ENCODE data around the gene NUTM2B.
"Not testable (repeated sequence)": the region's sequence is repeated elsewhere in the genome, so short reads cannot be mapped to it uniquely, and the experiment has no call there.

NUTM2B gene

DNA sequence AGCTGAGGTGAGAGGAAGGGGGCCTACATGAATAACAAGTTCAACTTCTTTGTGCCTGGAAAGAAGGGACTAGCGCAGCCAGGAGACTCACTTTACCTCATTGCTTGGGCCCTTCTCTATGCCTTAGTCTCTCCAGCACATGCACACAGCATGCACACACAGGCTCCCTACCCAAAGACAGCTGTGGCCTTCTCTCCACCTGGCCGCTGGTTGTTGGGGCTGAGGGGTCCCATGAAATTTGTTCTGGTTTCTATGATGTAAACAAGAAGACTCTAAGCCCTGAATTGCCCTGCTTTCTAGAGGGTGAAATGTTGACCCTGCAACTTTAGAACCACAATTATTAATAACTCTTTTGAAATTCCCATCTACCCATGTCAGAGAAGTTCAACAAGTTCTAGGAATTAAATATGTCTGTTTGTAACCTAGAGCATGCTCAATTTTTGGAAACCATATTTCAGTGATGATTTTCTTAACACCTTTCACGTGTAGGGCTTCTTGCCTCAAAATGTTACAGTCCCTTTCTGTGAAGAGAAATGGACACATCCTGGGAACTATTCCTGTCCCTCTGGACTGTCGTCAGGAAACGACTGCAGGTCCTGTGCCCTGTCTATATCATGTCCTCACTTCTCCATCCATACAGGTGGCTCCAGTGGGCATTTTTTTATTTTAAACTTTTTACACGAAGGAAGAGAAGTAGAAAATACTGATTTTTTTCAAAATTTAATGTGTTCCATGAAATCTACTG, 15.4 kb upstream of the NUTM2B start:
- H3K4me1 ChIP-seq; H3K4me3 ChIP-seq (ENCODE audit: low read depth, low read length); H3K9ac ChIP-seq: not testable (repeated sequence)

GRCh38 chr10:79688798-79689197, 14.2 kb upstream of the NUTM2B start:
- not testable (repeated sequence) for H3K27me3 ChIP-seq (ENCODE audit: control insufficient read depth, insufficient read depth, low read length); H3K9me3 ChIP-seq (ENCODE audit: control insufficient read depth, low read length); H3K4me2 ChIP-seq (ENCODE audit: low read length); H3K27ac ChIP-seq; H2AFZ ChIP-seq; H3K36me3 ChIP-seq (ENCODE audit: control insufficient read depth, insufficient read depth, low read length); H3K9ac ChIP-seq; H3K4me3 ChIP-seq (ENCODE audit: low read depth, low read length); H3K4me1 ChIP-seq; H3K79me2 ChIP-seq

More for the DNA sequence above, 15.4 kb upstream of the NUTM2B start:
- H3K9me3 ChIP-seq (ENCODE audit: control insufficient read depth, low read length); H3K4me2 ChIP-seq (ENCODE audit: low read length); H2AFZ ChIP-seq; H3K27me3 ChIP-seq (ENCODE audit: control insufficient read depth, insufficient read depth, low read length); H3K27ac ChIP-seq; H3K36me3 ChIP-seq (ENCODE audit: control insufficient read depth, insufficient read depth, low read length); H3K79me2 ChIP-seq: not testable (repeated sequence)

DNA sequence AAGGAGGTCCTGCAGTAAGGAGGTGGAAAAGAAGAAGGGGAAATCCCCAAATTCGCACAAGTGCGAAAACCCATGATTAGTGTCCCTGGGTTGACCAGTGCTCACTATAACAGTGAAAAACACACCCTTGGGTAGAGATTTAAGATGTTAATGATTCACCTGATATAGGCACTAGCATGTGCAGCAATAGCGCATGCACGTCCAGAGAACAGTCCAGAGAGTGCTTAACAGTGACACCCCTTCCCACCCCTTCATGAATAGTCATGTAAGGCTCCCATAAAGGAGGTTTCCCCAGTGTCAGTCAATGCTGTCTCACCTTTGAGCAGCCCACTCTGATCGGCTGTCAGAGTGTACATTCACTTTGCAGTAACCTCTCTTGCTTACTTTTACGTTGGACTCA, 6.4 kb upstream of the NUTM2B start:
- H2AFZ ChIP-seq; H3K9me3 ChIP-seq (ENCODE audit: control insufficient read depth, low read length); H3K9ac ChIP-seq: not testable (repeated sequence)

GRCh38 chr10:79697141-79697540, 5.9 kb upstream of the NUTM2B start:
- not testable (repeated sequence) for H3K36me3 ChIP-seq (ENCODE audit: control insufficient read depth, insufficient read depth, low read length); H3K4me2 ChIP-seq (ENCODE audit: low read length); H2AFZ ChIP-seq

More for the DNA sequence above, 6.4 kb upstream of the NUTM2B start:
- not testable (repeated sequence) for H3K36me3 ChIP-seq (ENCODE audit: control insufficient read depth, insufficient read depth, low read length); H3K27me3 ChIP-seq (ENCODE audit: control insufficient read depth, insufficient read depth, low read length); H3K4me1 ChIP-seq; H3K4me3 ChIP-seq (ENCODE audit: low read depth, low read length); H3K79me2 ChIP-seq; H3K27ac ChIP-seq; H3K4me2 ChIP-seq (ENCODE audit: low read length)

GRCh38 chr10:79700381-79700944, 2.6 kb upstream of the NUTM2B start:
- not testable (repeated sequence) for H3K36me3 ChIP-seq (ENCODE audit: control insufficient read depth, insufficient read depth, low read length); H3K27ac ChIP-seq; H3K4me2 ChIP-seq (ENCODE audit: low read length); H3K79me2 ChIP-seq; H3K4me3 ChIP-seq (ENCODE audit: low read depth, low read length); H2AFZ ChIP-seq; H3K9ac ChIP-seq; H3K9me3 ChIP-seq (ENCODE audit: control insufficient read depth, low read length); H3K4me1 ChIP-seq; H3K27me3 ChIP-seq (ENCODE audit: control insufficient read depth, insufficient read depth, low read length)

More at GRCh38 chr10:79697141-79697540, 5.9 kb upstream of the NUTM2B start:
- H3K9me3 ChIP-seq (ENCODE audit: control insufficient read depth, low read length); H3K4me3 ChIP-seq (ENCODE audit: low read depth, low read length); H3K79me2 ChIP-seq; H3K27ac ChIP-seq; H3K4me1 ChIP-seq; H3K9ac ChIP-seq; H3K27me3 ChIP-seq (ENCODE audit: control insufficient read depth, insufficient read depth, low read length): not testable (repeated sequence)

- H2AFZ ChIP-seq; H3K9me3 ChIP-seq (ENCODE audit: control insufficient read depth, low read length); H3K4me1 ChIP-seq; H3K4me3 ChIP-seq (ENCODE audit: low read depth, low read length); H3K9ac ChIP-seq; H3K4me2 ChIP-seq (ENCODE audit: low read length); H3K27ac ChIP-seq; H3K79me2 ChIP-seq; H3K27me3 ChIP-seq (ENCODE audit: control insufficient read depth, insufficient read depth, low read length); H3K36me3 ChIP-seq (ENCODE audit: control insufficient read depth, insufficient read depth, low read length): not testable (repeated sequence)
These were observed 4.0 kb downstream of the NUTM2B start for GRCh38 chr10:79707017-79707416.

DNA sequence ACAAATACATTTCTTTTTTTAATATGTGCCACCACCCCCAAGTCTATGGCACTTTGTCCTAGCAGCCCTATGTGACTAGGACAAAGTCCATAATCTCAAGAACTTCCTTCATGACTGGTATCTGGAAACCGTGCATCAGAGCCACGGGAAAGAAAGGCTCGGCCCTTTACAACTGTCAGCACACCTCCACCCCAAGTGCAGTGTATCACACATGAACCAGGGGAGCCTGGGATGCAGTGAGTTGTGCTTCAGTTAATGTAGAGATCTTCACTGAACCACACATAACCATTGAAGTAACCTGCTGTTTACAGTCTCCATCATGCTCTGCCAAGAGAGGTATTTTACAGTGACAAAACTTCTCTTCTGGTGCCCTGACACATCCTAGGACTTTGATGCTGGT, 11.9 kb downstream of the NUTM2B start:
- H3K27me3 ChIP-seq (ENCODE audit: control insufficient read depth, insufficient read depth, low read length); H3K27ac ChIP-seq; H3K4me3 ChIP-seq (ENCODE audit: low read depth, low read length); H3K4me1 ChIP-seq; H2AFZ ChIP-seq; H3K9me3 ChIP-seq (ENCODE audit: control insufficient read depth, low read length); H3K79me2 ChIP-seq; H3K36me3 ChIP-seq (ENCODE audit: control insufficient read depth, insufficient read depth, low read length); H3K4me2 ChIP-seq (ENCODE audit: low read length); H3K9ac ChIP-seq: not testable (repeated sequence)

- H3K36me3 ChIP-seq (ENCODE audit: control insufficient read depth, insufficient read depth, low read length); H3K9ac ChIP-seq; H3K27me3 ChIP-seq (ENCODE audit: control insufficient read depth, insufficient read depth, low read length): not testable (repeated sequence)
These were observed 14.0 kb downstream of the NUTM2B start for GRCh38 chr10:79716917-79717579.

GRCh38 chr10:79720000-79720399, 17.0 kb downstream of the NUTM2B start:
- H3K4me2 ChIP-seq (ENCODE audit: low read length); H3K4me1 ChIP-seq; H3K79me2 ChIP-seq; H2AFZ ChIP-seq; H3K4me3 ChIP-seq (ENCODE audit: low read depth, low read length); H3K9me3 ChIP-seq (ENCODE audit: control insufficient read depth, low read length); H3K36me3 ChIP-seq (ENCODE audit: control insufficient read depth, insufficient read depth, low read length); H3K27ac ChIP-seq; H3K27me3 ChIP-seq (ENCODE audit: control insufficient read depth, insufficient read depth, low read length); H3K9ac ChIP-seq: not testable (repeated sequence)

More at GRCh38 chr10:79716917-79717579, 14.0 kb downstream of the NUTM2B start:
- not testable (repeated sequence) for H3K4me1 ChIP-seq; H3K9me3 ChIP-seq (ENCODE audit: control insufficient read depth, low read length); H3K4me3 ChIP-seq (ENCODE audit: low read depth, low read length); H3K4me2 ChIP-seq (ENCODE audit: low read length); H2AFZ ChIP-seq; H3K79me2 ChIP-seq; H3K27ac ChIP-seq

- H3K4me3 ChIP-seq (ENCODE audit: low read depth, low read length); H3K36me3 ChIP-seq (ENCODE audit: control insufficient read depth, insufficient read depth, low read length); H3K9me3 ChIP-seq (ENCODE audit: control insufficient read depth, low read length); H3K4me1 ChIP-seq; H3K79me2 ChIP-seq; H3K27ac ChIP-seq; H3K9ac ChIP-seq; H2AFZ ChIP-seq; H3K4me2 ChIP-seq (ENCODE audit: low read length); H3K27me3 ChIP-seq (ENCODE audit: control insufficient read depth, insufficient read depth, low read length): not testable (repeated sequence)
These were observed 23.6 kb downstream of the NUTM2B start for GRCh38 chr10:79726620-79727019.

DNA sequence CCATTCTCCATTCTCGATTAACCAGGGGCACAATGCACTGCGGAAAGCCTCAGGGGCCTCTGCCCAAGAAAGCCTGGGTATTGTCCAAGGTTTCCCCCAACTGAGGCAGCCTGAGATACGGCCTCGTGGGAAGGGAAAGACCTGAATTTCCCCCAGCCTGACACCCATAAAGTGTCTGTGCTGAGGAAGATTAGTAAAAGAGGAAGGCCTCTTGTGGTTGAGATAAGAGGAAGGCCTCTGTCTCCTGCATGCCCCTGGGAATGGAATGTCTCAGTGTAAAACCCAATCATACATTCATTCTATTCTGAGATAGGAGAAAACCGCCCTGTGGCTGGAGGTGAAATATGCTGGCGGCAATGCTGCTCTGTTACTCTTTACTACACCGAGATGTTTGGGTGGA, 41.8 kb downstream of the NUTM2B start:
- not testable (repeated sequence) for H3K4me3 ChIP-seq (ENCODE audit: low read depth, low read length); H3K27ac ChIP-seq; H3K36me3 ChIP-seq (ENCODE audit: control insufficient read depth, insufficient read depth, low read length); H3K79me2 ChIP-seq; H3K9ac ChIP-seq; H2AFZ ChIP-seq; H3K4me1 ChIP-seq; H3K27me3 ChIP-seq (ENCODE audit: control insufficient read depth, insufficient read depth, low read length); H3K4me2 ChIP-seq (ENCODE audit: low read length); H3K9me3 ChIP-seq (ENCODE audit: control insufficient read depth, low read length)
